Lung (tissue), 12 donors: Measurements from ENCODE around the gene STK16. TPM values are rescaled to one million over a fixed set of nuclear protein-coding genes. Genes with fewer than 3 reads are reported as not detected.

Experiments used
- ATAC-seq: fragments of 200-7000 bp; cut with Tn5 transposase; one replicate; pipeline ENCODE4 v1.9.1; 2020; ENCODE audit warnings: moderate number of reproducible peaks; ENCODE audit not compliant: insufficient read depth, low FRiP score
- DNase-seq, 3 donors: peaks; one replicate each; pipeline ENCODE4 v3.0.0-alpha.2; 2013 to 2017
- H3K27ac ChIP-seq, 2 donors: one replicate each; pipeline ENCODE4 v1.5.1; 2013; ENCODE audit warnings: mild to moderate bottlenecking in 2 of 2, moderate library complexity in 2 of 2, control low read depth in 1 of 2, inconsistent platforms in 1 of 2, low read depth in 1 of 2, low read length in 1 of 2
- H3K27me3 ChIP-seq, 3 donors: one replicate each; pipeline ENCODE4 v1.5.1; 2013; ENCODE audit warnings: low read length in 2 of 3; ENCODE audit not compliant: control insufficient read depth in 3 of 3, insufficient read depth in 3 of 3
- H3K36me3 ChIP-seq, 4 donors: one replicate each; pipeline ENCODE4 v1.5.1; 2013; ENCODE audit warnings: low read length in 4 of 4, mild to moderate bottlenecking in 1 of 4, moderate library complexity in 1 of 4; ENCODE audit not compliant: control insufficient read depth in 4 of 4, insufficient read depth in 4 of 4
- H3K4me1 ChIP-seq, 5 donors: one replicate each; pipeline ENCODE4 v1.5.1; 2013; ENCODE audit warnings: low read length in 5 of 5, mild to moderate bottlenecking in 2 of 5, moderate library complexity in 1 of 5; ENCODE audit not compliant: control insufficient read depth in 5 of 5, insufficient read depth in 5 of 5
- H3K4me3 ChIP-seq: one replicate; pipeline ENCODE4 v1.5.1; 2013; ENCODE audit warnings: mild to moderate bottlenecking, control low read depth, moderate library complexity
- H3K9ac ChIP-seq, 2 donors: one replicate each; pipeline ENCODE4 v1.5.1; 2013; ENCODE audit warnings: low read length in 2 of 2, control low read depth in 1 of 2; ENCODE audit not compliant: insufficient read depth in 1 of 2
- H3K9me3 ChIP-seq, 4 donors: one replicate each; pipeline ENCODE4 v1.5.1; 2013; ENCODE audit warnings: low read length in 3 of 4, mild to moderate bottlenecking in 1 of 4, moderate library complexity in 1 of 4; ENCODE audit not compliant: control insufficient read depth in 4 of 4, insufficient read depth in 3 of 4
- CTCF ChIP-seq: IDR thresholded peaks from 2 replicates; pipeline ENCODE4 v1.5.1; 2012; ENCODE audit warnings: mild to moderate bottlenecking; ENCODE audit errors: control extremely low read depth, extremely low read depth
- WGBS, 2 donors: extraction: QIAGEN DNeasy Blood & Tissue Kit; methylation state at CpG; one replicate each; pipeline ENCODE4 v1.1.7; 2013; 5-methylcytosine and 5-hydroxymethylcytosine counted together
- polyA plus RNA-seq, 2 donors: library from polyadenylated mRNA; stranded (reverse); fragments of 200-250 nt; gene quantifications; one replicate each; pipeline ENCODE4 v1.2.1, GENCODE V29; 2013
- total RNA-seq, 2 donors: library from RNA; depleted of rRNA in 1 of 2; stranded (reverse); fragments of >200 nt in 1 of 2; gene quantifications; one replicate each; pipeline ENCODE4 v1.2.1, GENCODE V29; 2014 to 2021
- donor health status: control.
- donor health status: control.
- donor health status: Bipolar disorder and iron deficiency.
- donor health status: healthy.
- donor health status: DM: yes; HTN: yes; CAD: no.

The STK16 gene
- total and polyA plus RNA-seq, 4 donors: 16.2 to 50.5 (median 25.4) TPM

- no peak for TF ChIP-seq CTCF
- Histone ChIP-seq H3K9me3 (no peaks in the 10 kb centered on the region), H3K4me3 (no peak overlapping the region), H3K36me3 (no peaks in the 10 kb centered on the region), H3K4me1 (peaks cover 0 to 13% (median 4%) of the 10 kb centered on the region in 5 donors), H3K27me3 (peaks cover 0 to 5% (median 0%) of the 10 kb centered on the region in 3 donors), H3K27ac (no peak overlapping the region), H3K9ac (no peak overlapping the region)
- WGBS, 2 donors: 74 to 81% methylated on average over 4 of the region's 4 CpGs
- DNase-seq (peak in 1 of 3 donors; percentile 14), ATAC-seq (no peak)
These were observed 46.7 kb downstream of the STK16 start for GRCh38 chr2:219291910-219292490.

DNA sequence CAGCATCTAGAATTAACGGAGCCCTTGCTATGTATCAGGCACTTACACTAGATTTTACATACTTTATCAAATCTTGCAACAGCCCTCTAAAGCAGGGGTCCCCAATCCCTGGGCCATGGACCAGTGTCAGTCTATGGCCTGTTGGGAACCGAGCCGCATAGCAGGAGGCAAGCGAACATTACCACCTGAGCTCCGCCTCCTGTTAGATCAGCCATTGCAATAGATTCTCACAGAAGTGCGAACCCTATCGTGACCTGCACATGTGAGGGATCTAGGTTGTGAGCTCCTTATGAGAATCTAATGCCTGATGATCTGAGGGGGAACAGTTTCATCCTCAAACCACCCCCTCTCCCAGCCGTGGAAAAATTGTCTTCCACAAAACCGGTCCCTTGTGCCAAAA, 47.3 kb downstream of the STK16 start:
- TF ChIP-seq CTCF: no peak
- WGBS, 2 donors: 92% methylated on average over 9 of the region's 9 CpGs
- no peaks in the 10 kb centered on the region for H3K9me3 ChIP-seq
- H3K9ac ChIP-seq: no peak overlapping the region
- H3K36me3 ChIP-seq: no peaks in the 10 kb centered on the region
- H3K27ac ChIP-seq: no peak overlapping the region
- DNase-seq: no peak
- no peak for ATAC-seq
- H3K27me3 ChIP-seq: peaks cover 0 to 5% (median 0%) of the 10 kb centered on the region in 3 donors
- no peak overlapping the region for H3K4me3 ChIP-seq
- H3K4me1 ChIP-seq: peaks cover 0 to 13% (median 4%) of the 10 kb centered on the region in 5 donors

DNA sequence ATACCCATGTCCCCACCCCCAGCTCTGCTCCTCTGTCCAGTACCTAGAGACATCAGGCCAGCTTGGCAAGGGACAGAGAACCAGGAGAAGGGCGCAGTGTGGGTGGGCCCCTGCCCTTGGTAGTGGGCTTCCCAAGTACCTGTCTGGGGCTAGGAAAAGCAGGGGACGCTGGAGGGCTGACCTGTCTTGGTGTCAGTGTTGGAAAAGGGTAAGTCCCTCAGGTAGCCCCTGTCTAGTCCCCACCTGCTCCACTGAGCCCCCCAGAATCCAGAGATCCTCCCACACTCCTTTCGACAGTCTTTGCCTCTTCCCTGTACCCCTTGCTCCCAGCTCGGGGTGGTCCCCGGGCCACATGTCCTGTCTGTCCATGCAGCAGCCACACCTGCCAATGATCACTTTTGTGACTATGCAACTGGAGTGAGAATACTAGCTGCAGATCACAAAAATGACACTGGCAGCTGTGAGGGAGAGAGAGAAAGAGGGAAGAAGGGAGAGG, 48.5 kb downstream of the STK16 start:
- H3K27me3 ChIP-seq: peaks cover 0 to 5% (median 0%) of the 10 kb centered on the region in 3 donors
- 88 to 89% methylated on average over 5 of the region's 5 CpGs for WGBS, 2 donors
- H3K9me3 ChIP-seq: no peaks in the 10 kb centered on the region
- H3K4me3 ChIP-seq: no peak overlapping the region
- DNase-seq (no peak), ATAC-seq (no peak)
- no peak overlapping the region for H3K9ac ChIP-seq
- peaks cover 0 to 13% (median 4%) of the 10 kb centered on the region in 5 donors for H3K4me1 ChIP-seq
- TF ChIP-seq CTCF: no peak
- H3K27ac ChIP-seq: no peak overlapping the region
- no peaks in the 10 kb centered on the region for H3K36me3 ChIP-seq
